Stimulated activated CD4-positive, alpha-beta T cell treated with anti-CD3 and anti-CD28 coated beads, Interleukin-4, amount 100 ng/mL, for 4 hours (primary cell): Measurements from ENCODE around the gene JAM2.
A peak's percentile ranks its signal among the peaks of the same experiment; 100 is the strongest.
"Not testable (repeated sequence)": the region's sequence is repeated elsewhere in the genome, so short reads cannot be mapped to it uniquely, and the experiment has no call there.

Source experiments
- DNase-seq, 2 experiments: peaks; one replicate each; pipeline ENCODE4 v3.0.0-alpha.2; 2020

JAM2 gene

DNA sequence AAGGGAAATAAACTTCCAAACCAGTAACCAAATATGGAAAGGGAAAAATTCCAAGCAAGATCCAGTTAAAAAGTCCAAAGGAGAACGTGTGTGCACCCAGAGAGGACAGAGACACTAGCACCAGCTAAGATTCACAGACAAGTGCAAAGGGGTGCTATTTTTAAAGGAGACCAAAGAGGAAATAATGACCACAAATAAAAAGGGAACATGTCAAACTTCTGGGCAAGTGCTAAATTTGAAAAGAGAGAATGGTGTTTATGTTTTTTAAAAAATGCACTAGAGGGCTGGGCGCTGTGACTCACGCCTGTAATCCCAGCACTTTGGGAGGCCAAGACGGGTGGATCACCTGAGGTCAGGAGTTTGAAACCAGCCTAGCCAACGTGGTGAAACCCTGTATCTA, 8.6 kb downstream of the JAM2 start:
- DNase-seq = no peak

GRCh38 chr21:25649146-25649545, 10.1 kb downstream of the JAM2 start:
- DNase-seq = no peak

- no peak for DNase-seq
These were observed 17.4 kb downstream of the JAM2 start for GRCh38 chr21:25656412-25656811.

- DNase-seq = no peak
These were observed 18.1 kb downstream of the JAM2 start for GRCh38 chr21:25657140-25657539.

DNA sequence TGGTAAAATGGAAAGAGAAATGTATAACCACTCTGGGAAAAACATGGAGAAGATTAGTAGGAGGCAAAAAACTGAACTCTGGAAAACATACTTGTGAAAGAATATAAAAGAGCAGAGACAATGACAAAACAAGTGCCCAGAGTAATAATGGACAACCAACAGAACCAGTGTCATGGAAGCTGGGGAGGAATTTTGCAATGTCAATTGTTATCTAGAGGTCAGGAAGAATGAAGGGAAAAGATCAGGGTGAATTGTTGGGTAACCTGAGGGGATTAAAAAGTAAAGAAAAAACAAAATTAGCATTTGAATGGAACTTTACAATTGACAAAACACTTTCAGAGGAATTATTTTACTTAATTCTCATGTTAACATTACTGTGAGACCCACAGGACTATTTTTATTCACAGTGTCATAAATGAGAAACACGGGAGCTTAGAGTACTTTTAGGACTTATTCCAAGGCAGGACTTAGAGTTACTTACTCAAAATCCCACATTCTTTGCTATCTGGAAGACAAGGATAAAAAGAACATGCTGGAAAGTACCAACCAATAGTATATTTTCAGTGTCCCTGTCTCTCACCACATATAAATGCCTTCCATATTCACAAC, 19.5 kb downstream of the JAM2 start:
- DNase-seq = no peak

GRCh38 chr21:25660233-25660632, 21.2 kb downstream of the JAM2 start:
- DNase-seq = no peak

- DNase-seq = no peak
These were observed 25.5 kb downstream of the JAM2 start for GRCh38 chr21:25664491-25664931.

DNA sequence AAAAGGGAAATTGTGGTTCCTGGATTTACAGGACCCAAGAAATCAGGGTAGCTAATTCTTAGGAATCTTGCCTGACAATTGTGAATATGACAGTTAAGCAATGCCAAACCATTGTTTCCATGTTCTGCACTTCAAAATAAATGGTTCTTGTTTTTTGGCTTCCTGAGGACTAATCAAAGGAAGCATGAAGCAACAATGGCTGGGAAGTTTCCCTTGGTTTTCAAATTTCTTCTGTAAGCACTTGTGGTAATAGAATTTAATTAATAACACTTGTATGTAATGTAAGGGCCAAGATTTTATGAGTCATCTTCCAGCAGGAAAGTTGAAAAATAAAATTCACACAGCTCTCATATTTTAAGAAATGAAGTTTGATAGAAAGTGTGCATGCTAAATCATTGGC, 31.7 kb downstream of the JAM2 start:
- DNase-seq = no peak

DNA sequence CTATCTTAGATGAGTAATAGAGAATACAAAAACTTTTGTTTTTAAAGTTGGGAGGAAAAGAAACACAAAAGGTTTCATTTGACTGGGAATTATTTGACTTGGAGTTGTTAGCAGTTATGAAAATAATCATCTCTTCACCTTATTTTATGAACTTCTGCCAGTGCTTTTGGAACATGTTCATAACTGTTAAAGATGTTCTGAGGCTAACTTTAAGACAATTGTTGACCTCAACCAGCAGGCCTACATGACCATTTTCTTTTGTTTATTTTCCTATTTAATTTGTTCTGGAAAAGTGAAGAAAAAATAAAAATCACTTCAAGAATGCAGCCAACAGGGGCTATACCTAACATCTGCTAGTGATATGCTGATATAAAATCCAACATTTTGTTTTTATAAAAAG, 37.4 kb downstream of the JAM2 start:
- DNase-seq = no peak

DNA sequence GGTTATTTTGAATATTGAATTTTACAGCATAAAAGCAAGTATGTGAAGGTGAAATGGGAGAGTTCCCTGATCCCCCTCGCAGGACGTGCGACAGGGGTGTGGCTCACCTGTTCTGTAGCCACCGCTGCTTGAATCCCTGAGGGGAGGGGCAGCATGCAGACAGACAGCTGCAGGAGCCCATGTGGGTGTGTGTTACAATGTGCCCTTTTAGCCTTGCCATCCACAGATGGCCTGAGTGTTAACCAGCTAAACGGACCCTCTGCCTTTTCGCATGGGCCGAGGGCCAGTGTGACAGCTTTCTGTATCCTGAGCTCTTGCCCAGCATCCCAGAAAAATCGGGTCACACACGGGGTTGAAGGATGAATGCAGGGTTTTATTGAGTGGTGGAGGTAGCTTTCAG, 43.3 kb downstream of the JAM2 start:
- DNase-seq = no peak

- DNase-seq = no peak
These were observed 48.7 kb downstream of the JAM2 start for GRCh38 chr21:25687787-25688186.

DNA sequence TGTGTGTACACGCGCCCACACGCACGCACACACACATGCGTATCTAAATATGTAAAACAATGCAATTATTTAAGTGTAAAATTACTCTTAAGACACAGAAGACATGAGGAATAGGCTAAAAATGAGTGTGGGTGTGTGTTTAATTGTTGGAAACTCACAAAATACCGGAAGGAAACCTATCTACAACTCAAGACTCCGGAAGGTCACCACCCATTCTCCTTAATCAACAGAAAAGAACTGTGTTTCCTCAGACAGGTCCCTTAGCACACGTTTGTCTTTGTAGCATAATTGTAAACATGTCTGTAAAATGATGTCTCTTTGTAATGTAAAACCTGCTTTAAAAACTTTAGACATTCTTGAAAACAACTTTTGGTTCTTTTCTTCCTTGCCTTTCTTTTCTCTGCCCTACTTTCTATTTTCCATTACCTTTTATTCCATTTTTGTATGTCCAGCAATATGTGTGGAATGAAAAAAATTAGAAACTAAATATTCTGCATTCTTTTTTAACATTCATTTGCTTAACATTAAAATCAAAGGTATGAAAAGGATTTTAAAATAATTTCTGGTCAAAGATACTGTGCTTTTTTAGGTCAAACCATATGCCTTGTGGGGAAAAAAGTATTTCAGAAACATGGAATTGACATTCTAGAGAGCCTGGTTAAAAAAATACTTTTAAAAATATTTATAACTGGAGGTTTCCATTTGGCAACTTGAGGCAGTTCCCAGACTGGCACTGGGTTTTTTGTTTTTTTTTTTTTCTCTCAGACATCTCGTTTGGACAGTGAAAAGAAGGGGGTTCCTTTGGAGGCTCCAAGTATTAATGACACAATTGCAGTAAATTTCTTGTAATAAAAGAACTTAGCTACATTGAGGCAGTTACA, 49.5 kb downstream of the JAM2 start:
- no peak for DNase-seq

DNA sequence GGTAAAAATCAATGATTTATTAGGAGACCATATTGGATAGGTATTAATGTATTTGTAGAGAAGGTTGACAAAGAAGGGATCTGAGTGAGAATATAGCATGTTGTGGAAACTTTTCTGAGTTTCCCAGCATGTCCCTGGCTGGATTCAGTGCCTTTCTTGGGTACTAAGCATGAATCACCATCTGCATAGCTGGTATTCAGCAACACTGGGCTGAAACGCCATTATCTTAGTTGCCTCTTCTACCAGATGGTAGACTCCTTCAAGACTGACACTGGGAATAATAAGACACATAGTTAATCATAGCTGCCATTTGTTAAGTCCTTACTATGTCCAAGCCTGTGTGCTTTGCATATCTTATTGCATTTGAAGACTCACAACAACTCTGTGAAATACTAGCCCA, 50.2 kb downstream of the JAM2 start:
- no peak for DNase-seq

GRCh38 chr21:25691976-25692375, 52.9 kb downstream of the JAM2 start:
- DNase-seq = no peak

GRCh38 chr21:25695461-25695860, 56.4 kb downstream of the JAM2 start:
- not testable (repeated sequence) for DNase-seq

GRCh38 chr21:25700741-25701140, 61.7 kb downstream of the JAM2 start:
- DNase-seq = no peak

- DNase-seq = no peak
These were observed 62.5 kb downstream of the JAM2 start for GRCh38 chr21:25701529-25701928.

- peak; percentile 13 to 23 for DNase-seq
These were observed 69.5 kb downstream of the JAM2 start for GRCh38 chr21:25708467-25709065.

DNA sequence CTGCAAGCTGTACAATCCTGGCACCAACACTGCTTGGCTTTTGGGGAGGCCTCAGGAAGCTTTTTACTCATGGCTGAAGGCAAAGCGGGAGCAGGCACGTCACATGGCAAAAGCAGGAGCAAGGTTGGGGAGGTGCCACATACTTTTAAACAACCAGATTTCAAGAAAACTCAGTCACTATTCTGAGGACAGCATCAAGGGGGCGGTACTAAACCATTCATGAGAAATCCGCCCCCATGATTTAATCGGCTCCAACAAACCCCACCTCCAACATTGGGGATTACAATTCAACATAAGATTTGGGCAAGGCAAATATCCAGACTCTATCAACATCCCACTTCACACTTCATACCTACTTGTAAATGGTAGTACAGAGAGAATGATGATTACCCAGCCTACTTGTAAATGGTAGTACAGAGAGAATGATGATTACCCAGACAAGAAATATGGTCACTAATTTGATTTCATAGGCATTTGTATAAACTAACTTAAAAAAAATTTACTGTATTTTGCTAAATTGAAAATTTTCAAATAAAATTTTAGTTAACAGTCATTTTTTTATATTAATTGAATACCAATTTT, 70.7 kb downstream of the JAM2 start:
- DNase-seq = no peak

GRCh38 chr21:25710550-25710949, 71.5 kb downstream of the JAM2 start:
- no peak for DNase-seq

DNA sequence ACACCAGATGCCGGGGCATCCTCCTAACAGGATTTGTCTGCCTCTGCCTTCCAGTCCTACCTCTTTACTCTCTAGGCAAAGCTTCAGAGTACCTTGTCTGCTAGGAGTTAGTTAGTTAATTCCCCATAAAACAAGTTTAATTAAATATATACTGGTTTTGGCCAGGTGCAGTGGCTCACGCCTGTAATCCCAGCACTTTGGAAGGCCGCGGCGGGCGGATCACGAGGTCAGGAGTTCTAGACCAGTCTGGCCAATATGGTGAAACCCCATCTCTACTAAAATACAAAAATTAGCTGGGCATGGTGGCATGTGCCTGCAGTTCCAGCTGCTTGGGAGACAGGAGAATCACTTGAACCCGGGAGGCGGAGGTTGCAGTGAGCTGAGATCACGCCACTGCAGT, 75.0 kb downstream of the JAM2 start:
- DNase-seq = not testable (repeated sequence)

DNA sequence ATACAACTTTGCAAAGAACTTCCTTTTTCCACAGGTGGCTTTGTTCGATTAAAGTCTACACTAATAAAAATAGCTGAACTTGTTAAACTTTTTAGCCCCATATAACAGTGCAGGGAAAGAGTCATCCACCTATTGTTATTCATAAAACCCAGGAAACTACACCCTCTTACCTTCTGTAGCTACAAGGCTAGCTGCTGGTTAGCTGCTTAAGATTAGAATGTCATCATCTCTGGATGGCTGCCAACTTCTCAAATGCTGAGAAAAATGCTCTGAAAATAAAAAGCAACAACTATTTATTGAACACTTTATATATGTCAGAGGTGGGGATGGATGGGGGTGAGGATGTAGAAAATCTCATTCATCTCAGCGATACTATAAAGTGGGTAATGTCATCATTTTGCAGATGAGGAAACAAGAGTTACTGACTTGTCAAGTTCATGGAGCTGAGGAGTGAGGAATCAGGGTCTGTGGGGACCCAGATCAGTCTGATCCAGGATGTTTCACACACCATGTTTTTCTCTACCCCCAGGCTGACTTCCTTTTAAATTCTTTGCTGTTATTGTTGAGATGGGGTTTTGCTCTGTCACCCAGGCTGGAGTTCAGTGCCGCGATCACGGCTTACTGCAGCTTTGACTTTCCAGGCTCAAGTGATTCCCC, 78.6 kb downstream of the JAM2 start:
- no peak for DNase-seq

DNA sequence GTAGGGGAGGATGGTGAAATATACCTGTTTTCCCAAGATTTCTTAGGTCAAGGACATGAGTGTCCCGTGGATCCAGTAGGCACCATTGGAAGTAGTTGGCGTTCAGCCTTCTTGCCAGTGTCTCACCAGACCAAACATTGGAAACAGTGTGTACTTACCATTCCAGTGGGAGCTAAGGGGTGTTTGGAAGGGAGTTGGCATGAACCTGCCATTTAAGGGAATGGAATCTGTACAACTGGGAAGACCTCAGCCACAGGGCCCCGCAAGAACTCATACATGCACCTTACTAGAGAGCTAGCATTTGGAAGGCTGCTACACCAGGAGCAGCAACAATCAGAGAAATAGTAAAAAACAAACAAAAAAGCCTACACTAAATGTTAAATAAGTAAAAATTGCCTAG, 82.9 kb downstream of the JAM2 start:
- no peak for DNase-seq
